GM11168 (cell line): ENCODE measurements around the gene KDELR3.

ENCODE experiments used
- in situ Hi-C: fragments of 300-500 bp; cut with MboI; formaldehyde crosslinking; loops from one replicate; pipeline ENCODE4 v1.12.0; 2022; ENCODE audit warnings: low sequenced_read_pairs; ENCODE audit not compliant: unreplicated experiment

Gene KDELR3

DNA sequence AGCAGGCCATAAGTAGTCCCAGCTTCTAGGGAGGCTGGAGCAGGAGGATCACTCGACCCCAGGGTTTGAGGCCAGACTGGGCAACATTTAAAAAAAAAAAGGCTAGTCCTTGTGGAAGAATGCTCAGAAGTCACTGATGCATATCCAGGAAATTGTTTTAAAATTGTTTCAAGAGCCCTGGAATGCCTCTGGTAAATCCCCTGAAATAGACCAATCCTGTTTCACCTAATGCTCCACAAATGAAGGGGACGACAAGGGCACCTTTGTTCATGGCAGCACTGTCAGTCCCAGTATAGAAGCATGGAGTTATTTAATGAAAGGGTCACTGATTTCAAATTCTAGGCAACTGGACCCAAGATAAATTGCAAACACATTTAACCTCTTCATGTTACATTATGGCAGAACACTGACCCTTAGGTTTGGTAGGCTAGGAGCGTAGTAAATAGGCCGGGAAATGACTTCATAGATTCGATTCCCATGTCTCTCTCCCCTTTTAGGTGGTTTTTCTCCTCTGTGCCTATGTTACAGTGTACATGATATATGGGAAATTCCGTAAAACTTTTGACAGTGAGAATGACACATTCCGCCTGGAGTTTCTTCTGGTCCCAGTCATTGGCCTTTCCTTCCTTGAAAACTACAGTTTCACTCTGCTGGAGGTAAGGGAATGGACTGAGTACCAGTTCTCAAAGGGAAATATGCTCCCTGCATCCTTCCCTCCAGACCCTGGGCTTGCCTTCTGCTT, 11.4 kb downstream of the KDELR3 start:
- in situ Hi-C loops, result no loop called here

DNA sequence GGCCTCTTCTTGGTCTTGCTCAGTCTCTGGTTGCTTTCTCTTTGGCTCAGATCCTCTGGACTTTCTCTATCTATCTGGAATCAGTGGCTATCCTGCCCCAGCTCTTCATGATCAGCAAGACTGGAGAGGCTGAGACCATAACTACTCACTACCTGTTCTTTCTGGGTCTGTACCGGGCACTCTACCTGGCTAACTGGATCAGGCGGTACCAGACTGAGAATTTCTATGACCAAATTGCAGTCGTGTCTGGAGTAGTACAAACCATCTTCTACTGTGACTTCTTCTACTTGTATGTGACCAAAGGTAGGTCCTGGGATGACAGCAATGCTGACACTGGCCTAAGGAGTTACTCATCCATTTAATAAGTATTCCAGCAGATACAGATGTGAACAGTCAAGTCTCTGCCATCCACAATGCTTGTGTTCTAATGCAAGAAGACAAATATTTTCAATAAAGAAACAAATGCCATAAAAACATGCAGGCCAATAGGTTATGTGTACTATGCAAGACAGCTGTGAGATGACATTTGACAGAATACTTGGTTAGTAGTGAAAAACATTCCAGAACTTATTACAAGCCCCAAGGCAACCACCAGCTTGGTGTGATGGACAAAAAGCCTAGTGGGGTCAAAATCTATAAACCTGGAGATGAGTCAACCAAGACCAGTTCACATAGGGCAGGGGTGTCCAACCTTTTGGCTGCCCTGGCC, 13.4 kb downstream of the KDELR3 start:
- in situ Hi-C loops, result no loop called here

GRCh38 chr22:38481871-38482332, 14.0 kb downstream of the KDELR3 start:
- in situ Hi-C loops, result no loop called here

DNA sequence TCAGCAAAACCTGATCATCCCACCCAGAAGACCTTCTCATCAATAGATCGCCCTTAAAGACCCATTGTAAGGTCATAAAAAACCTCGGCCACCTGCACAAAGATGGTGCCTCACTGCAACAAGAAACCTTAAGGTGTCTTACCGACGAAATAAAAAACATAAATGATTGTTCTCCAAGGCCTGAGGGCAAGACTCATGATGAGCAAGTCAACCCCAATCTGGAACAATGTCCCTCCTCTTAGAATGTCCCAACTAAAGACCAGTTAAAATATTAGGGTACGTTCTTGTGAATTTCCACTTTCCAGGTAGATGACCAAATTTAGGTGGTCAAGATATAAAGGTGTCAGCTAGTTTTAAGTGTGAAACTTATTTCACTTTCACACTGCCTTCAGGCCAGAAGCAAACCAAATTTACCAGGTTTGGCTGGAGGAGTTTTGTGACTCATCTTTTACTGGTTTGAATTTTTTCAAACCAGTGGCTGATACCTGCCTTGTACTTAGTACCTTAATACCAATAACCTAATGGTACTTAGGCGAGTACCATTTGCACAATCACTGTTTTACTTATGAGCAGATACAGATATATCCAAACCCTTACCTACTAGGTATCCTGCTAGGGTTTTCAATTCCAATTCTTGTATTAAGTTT, 14.9 kb downstream of the KDELR3 start:
- in situ Hi-C loops, result no loop called here

DNA sequence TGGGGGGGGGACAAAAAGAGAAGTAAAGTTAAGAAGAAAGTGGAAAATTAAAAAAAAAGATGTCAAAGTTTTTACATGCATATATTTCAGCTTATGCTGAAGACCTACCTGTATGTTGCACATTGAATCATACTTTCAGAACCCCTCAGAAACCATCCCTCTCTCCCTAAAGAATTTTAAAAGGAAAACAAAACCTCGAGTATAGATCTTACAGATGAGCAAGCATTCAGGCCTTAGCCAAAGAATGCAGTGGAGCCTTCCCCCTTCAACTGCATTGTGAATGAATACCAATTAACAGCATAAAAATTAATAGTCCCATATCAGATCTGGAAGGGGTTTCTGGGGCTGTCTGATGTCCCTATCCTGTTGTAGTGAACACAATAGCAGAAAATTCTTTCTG, 16.3 kb downstream of the KDELR3 start:
- in situ Hi-C loops, result no loop called here

DNA sequence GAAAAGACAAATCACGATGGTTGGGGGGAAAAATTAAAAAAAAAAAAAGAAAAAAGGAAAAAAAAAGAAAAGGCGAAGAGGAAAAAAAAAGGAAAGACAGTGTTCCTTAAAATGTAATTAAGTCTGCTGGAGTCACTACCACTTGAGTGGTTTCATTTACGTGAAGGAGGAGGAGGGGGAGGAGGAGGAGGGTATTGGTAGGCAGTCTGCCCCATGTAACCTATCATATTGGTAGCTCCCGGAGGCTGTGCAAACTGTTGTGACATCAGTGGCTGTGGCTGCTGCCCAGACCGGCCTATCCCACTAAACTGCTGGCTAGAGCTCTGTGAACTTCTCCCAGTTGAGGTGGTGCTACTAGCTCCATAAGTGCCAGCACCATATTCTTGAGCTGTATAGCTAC, 17.9 kb downstream of the KDELR3 start:
- in situ Hi-C loops, result no loop called here

DNA sequence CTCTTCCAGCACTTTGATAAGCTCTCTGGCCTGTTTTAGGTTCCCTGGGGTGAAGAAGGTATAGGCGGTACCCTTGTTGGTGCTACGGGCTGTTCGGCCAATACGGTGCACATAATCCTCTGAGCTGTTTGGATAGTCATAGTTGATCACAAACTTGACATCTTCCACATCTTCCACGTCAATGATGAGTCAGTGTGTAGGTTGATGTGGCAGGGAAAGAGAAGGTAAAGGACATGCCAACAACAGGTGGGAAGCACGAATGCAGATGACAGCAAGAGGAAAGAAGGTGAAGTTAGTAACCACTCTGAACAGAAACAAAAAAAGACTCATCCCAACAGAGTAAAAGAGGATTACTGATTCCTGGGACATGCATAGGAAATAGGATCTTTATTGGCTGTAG, 20.1 kb downstream of the KDELR3 start:
- in situ Hi-C loops, result no loop called here

GRCh38 chr22:38489142-38489541, 21.2 kb downstream of the KDELR3 start:
- in situ Hi-C loops, result no loop called here

DNA sequence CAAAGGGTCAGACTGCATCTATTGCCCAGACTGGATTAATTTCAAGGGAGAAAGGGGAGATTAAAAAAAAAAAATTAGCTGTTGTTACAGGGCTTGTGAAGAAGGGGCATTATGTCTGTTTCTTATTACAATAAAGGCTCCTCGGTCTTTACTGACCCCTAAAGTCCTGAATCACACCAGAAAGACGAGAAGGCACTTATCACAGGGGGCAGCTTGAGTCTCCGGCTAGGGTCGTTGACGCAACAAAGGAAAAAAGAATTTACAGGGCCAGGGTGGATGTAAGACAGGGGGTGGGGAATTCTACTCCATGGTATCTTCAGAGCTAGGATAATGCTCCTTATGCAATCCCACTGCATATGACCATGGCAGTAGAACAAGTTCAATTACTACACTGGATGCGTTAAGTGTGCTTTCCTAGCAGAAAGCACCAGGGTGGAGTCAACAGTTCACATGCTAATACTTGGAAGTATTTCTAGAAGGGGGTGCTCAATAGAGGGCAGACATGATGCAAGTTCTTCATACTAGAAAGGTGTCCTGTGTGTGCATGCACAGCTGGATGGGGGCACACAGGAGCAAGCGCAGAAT, 21.8 kb downstream of the KDELR3 start:
- in situ Hi-C loops, result no loop called here

GRCh38 chr22:38490475-38490874, 22.6 kb downstream of the KDELR3 start:
- in situ Hi-C loops, result no loop called here

- in situ Hi-C loops, result no loop called here
Observed at GRCh38 chr22:38490915-38491314, 23.0 kb downstream of the KDELR3 start.

DNA sequence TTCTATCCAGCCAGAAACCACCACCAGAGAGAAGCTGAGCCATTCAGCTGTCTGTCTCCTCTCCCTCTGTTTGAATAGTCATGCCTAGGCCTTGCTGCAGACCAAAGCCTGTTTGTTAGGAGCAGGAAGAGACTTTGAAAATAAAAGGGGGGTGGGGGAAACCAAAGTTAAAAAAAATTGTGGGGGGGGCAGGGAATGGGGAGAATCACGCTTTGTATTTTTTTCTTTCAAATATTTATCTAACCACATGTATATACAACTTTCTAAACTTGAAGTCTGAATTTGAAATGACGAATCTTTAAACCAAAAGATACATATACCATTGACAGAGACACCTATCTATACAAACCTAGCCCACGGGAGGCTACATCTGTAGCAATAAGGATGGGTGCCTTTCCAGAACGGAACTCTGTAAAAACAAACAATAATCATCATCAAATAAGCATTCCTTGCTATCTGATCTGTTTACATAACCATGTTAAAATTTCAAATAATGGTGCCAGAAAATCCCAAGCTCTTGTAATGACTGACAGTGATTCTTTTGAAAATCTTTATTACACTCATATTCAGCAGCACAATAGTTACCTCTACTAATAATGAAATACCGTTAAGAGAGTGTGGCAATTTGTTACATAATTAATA, 23.9 kb downstream of the KDELR3 start:
- in situ Hi-C loops, result no loop called here

- in situ Hi-C loops, result no loop called here
Observed at GRCh38 chr22:38494498-38494897, 26.6 kb downstream of the KDELR3 start.

DNA sequence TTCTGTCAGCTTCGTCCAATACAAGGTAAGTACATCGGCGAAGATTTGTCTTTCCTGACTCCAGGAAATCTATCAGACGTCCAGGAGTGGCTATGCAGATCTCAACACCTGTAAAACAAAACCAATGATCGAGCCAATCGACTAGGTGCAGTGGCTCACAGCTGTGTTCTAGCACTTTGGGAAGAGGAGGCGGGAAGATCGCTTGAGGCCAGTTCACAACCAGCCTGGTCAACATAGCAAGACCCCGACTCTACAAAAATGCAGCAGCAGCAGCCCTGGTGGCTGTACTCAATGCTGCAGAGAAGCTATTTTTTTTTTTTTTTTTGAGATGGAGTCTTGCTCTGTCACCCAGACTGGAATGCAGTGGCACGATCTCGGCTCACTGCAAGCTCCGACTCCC, 27.0 kb downstream of the KDELR3 start:
- in situ Hi-C loops, result no loop called here

DNA sequence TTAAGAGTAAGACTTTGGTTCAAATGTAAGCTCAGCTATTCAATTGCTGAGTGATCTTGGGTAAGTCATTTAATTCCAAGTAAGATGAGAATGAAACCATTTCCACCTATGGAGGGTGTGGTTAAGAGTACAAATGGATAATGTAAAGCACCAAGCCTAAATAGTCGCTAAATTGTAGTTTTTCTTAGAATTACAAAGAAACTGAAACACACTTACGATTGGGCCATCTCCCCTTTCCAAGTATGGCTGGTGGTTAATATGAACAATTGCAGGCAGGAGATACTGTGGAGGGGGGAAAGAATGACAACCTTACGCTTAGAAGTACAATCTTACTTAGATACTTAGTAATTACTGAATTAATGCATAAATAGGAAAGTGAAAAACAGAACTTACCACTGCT, 30.0 kb downstream of the KDELR3 start:
- in situ Hi-C loops, result no loop called here

DNA sequence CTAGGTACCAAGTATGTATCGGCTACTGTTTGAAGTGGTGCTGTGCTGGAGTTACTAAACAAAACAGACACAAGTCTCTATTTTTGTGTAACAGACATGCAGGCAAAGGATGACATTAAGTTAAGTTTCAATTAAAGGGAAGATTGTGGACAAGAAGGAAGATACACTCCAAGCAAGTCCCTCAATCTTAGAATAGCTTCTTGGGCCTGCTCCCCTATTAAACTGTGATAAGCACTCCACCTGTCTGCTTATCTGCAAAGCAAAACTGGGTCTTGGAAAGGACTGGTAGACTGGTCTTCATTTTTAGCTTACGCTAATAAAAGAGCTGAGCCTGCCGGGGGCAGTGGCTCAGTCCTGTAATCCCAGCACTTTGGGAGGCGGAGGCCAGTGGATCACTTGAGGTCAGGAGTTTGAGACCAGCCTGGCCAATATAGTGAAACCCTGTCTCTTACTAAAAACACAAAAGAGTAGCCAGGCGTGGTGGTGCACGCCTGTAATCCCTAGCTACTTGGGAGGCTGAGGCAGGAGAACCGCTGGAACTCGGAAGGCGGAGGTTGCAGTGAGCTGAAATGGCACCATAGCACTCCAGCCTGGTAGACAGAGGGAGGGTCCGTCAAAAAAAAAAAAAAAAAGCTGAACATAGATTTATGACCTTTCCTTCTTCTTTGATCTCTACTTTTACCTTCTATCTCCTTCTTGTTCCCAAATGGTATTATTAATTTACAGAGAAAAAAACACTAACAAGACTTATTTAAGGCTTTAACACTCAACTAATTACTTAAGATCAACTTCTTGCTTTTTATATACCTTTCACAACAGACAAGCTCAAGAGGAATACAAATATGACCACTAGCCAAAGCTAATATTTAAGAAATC, 34.1 kb downstream of the KDELR3 start:
- in situ Hi-C loops, result no loop called here

- in situ Hi-C loops, result no loop called here
Observed at GRCh38 chr22:38503021-38503420, 35.1 kb downstream of the KDELR3 start.

- in situ Hi-C loops, result no loop called here
Observed at GRCh38 chr22:38504731-38505540, 37.0 kb downstream of the KDELR3 start.
